ENCODE results near the gene SEPHS1.
"Not testable (repeated sequence)": the region's sequence is repeated elsewhere in the genome, so short reads cannot be mapped to it uniquely, and the experiment has no call there.

SEPHS1 gene

DNA sequence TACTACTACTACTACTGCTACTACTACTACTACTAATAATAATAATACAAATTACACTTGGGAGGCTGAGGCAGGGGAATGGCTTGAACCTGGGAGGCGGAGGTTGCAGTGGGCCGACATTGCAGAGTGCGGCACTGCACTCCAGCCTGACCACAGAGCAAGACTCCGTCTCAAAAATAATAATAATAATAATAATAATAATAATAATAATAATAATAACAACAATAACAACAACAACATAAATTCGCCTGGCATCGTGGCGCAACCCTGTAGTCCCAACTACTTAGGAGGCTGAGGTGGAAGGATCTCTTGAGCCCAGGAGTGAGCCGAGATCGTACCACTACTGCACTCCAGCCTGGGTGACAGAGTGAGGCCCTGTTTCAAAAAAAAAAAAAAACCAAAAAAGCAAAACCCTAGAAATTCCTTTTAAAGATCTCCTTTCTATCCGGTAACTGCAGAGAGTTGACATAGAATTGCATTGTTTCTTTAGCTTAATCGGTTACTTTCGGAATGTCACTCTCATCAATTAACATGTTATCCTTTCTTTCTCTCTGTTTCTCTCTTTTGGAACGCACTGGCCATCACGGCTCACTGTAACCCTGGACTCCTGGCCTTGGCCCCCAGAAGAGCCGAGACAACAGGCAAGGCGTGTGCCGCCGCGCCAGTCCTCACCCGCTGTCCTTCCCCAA is 49.2 kb downstream of the SEPHS1 start:
- peaks cover 6 to 17% (median 15%) of the 10 kb centered on the region in 5 donors for H3K36me3 ChIP-seq (ENCODE audit: control insufficient read depth in 5 of 5, insufficient read depth in 5 of 5, low read length in 5 of 5)
- no peaks in the 10 kb centered on the region for H3K27me3 ChIP-seq (ENCODE audit: control insufficient read depth in 5 of 5, insufficient read depth in 4 of 5, low read length in 5 of 5)
- peak overlapping the region; percentile 68 to 82 (median 78) for H3K4me3 ChIP-seq (ENCODE audit: low read depth in 1 of 5, low read length in 5 of 5)
- peaks cover 0 to 31% (median 15%) of the 10 kb centered on the region in 5 donors for H3K4me1 ChIP-seq (ENCODE audit: control insufficient read depth in 5 of 5, insufficient read depth in 5 of 5, low read length in 5 of 5)
- no peaks in the 10 kb centered on the region for H3K9me3 ChIP-seq (ENCODE audit: control insufficient read depth in 5 of 5, low read length in 5 of 5)
- peak overlapping the region; percentile 84 to 97 (median 89) for H3K9ac ChIP-seq (ENCODE audit: low read length in 5 of 5)
- H3K27ac ChIP-seq (ENCODE audit: low read depth, low read length), result peak overlapping the region; percentile 99

DNA sequence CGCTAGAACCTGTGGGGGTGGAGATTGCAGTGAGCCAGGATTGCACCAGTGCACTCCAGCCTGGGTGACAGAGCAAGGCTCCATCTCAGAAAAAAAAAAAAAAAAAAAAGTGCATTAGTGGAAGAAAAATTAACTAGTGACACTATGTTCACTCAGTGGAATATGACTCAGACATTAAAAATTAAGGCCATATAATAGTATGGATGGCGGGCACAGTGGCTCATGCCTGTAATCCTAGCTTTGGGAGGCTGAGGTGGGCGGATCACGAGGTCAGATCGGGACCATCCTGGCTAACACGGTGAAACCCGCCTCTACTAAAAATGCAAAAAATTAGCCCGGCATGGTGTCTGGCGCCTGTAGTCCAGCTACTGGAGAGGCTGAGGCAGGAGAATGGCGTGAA is 51.6 kb downstream of the SEPHS1 start:
- no peaks in the 10 kb centered on the region for H3K9me3 ChIP-seq (ENCODE audit: control insufficient read depth in 5 of 5, low read length in 5 of 5)
- peaks cover 12 to 36% (median 32%) of the 10 kb centered on the region in 5 donors for H3K36me3 ChIP-seq (ENCODE audit: control insufficient read depth in 5 of 5, insufficient read depth in 5 of 5, low read length in 5 of 5)
- no peak overlapping the region for H3K9ac ChIP-seq (ENCODE audit: low read length in 5 of 5)
- no peak overlapping the region for H3K4me3 ChIP-seq (ENCODE audit: low read depth in 1 of 5, low read length in 5 of 5)
- no peak overlapping the region for H3K27ac ChIP-seq (ENCODE audit: low read depth, low read length)
- H3K27me3 ChIP-seq (ENCODE audit: control insufficient read depth in 5 of 5, insufficient read depth in 4 of 5, low read length in 5 of 5), result no peaks in the 10 kb centered on the region
- H3K4me1 ChIP-seq (ENCODE audit: control insufficient read depth in 5 of 5, insufficient read depth in 5 of 5, low read length in 5 of 5), result peaks cover 0 to 21% (median 12%) of the 10 kb centered on the region in 5 donors

DNA sequence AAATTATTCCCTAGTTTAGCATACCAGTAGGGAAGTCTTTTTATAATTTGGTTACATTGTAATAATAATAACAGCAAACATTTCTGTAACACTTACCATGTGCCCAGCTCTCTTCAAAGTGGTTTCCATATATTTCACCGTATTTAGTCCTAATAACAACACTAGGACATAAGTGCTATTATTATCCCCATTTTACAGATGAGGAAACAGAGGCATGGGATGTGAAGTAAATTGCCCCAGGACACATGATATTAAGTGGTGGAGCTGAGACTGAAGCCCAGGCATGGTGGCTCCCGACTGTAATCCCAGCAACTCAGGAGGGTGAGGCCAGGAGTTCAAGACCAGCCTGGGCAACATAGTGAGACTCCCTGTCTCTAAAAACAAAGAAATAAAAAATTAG is 53.3 kb downstream of the SEPHS1 start:
- Histone ChIP-seq H3K36me3 (ENCODE audit: control insufficient read depth in 5 of 5, insufficient read depth in 5 of 5, low read length in 5 of 5) (peaks cover 16 to 50% (median 42%) of the 10 kb centered on the region in 5 donors), H3K27ac (ENCODE audit: low read depth, low read length) (no peak overlapping the region), H3K4me1 (ENCODE audit: control insufficient read depth in 5 of 5, insufficient read depth in 5 of 5, low read length in 5 of 5) (peaks cover 0 to 10% (median 5%) of the 10 kb centered on the region in 5 donors), H3K9ac (ENCODE audit: low read length in 5 of 5) (no peak overlapping the region), H3K27me3 (ENCODE audit: control insufficient read depth in 5 of 5, insufficient read depth in 4 of 5, low read length in 5 of 5) (no peaks in the 10 kb centered on the region), H3K9me3 (ENCODE audit: control insufficient read depth in 5 of 5, low read length in 5 of 5) (no peaks in the 10 kb centered on the region), H3K4me3 (ENCODE audit: low read depth in 1 of 5, low read length in 5 of 5) (no peak overlapping the region)

DNA sequence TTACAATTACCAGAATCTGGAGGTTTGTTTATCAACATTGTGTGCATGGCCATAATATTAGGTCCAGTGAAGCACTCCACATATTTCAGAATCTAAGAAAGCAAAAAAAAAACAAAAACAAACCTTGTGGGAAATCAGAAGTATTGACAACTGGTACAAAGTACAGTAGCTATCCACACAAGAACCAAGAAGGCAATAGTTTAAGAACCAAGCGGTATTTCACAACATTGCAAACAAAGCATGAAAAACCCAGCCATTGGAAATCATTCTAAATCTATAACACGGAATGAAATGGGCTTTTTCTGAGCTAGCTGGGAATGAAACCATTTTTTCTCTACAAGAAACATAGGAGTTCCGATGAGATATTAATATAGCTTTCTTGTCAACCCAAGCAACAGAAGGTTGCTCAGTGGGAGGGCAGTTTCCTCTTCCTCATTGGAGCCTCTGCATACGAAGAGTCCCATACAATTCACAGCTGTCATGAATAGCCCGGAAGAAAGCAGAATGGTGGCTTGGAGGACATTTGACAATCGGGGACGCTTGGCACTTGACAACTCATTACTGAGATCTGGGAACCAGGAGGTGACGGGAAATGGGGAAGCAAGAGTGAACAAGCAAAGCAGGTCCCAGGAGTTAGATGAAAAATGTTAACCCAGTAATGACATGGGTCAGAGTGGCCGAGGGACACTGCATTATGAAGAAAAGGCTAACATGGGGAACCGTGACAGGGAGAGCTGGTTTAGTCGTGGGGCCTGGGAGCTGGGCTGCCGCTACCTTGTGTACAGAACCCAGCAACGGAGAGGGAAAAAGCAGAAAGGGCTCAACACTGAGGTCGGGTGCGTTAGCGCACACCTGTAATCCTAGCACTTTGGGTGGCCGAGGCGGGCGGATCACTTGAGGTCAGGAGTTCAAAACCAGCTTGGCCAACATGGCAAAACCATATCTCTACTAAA is 56.0 kb downstream of the SEPHS1 start:
- Histone ChIP-seq H3K4me1 (ENCODE audit: control insufficient read depth in 5 of 5, insufficient read depth in 5 of 5, low read length in 5 of 5) (no peaks in the 10 kb centered on the region), H3K27ac (ENCODE audit: low read depth, low read length) (no peak overlapping the region), H3K4me3 (ENCODE audit: low read depth in 1 of 5, low read length in 5 of 5) (no peak overlapping the region), H3K9me3 (ENCODE audit: control insufficient read depth in 5 of 5, low read length in 5 of 5) (no peaks in the 10 kb centered on the region), H3K9ac (ENCODE audit: low read length in 5 of 5) (no peak overlapping the region), H3K36me3 (ENCODE audit: control insufficient read depth in 5 of 5, insufficient read depth in 5 of 5, low read length in 5 of 5) (peaks cover 18 to 71% (median 57%) of the 10 kb centered on the region in 5 donors), H3K27me3 (ENCODE audit: control insufficient read depth in 5 of 5, insufficient read depth in 4 of 5, low read length in 5 of 5) (no peaks in the 10 kb centered on the region)

DNA sequence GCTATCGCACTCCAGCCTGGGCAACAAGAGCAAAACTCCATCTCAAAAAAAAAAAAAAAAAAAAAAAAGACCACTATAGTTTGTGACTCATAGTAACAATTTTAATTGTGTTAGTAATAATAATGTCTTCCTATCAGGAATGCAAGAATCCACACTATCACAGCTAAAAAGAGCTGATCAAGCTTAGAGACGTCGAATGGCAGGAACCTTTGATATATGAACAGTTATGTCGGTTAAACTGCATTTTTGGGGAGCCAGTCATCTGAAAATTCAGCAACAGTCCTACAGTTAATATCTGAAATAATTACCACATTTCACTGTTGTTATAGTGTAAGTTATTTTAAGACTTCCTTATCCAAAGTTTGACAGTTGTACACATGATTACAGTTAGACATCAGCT is 57.0 kb downstream of the SEPHS1 start:
- H3K27ac ChIP-seq (ENCODE audit: low read depth, low read length), result no peak overlapping the region
- no peak overlapping the region for H3K9ac ChIP-seq (ENCODE audit: low read length in 5 of 5)
- H3K36me3 ChIP-seq (ENCODE audit: control insufficient read depth in 5 of 5, insufficient read depth in 5 of 5, low read length in 5 of 5), result peaks cover 21 to 81% (median 60%) of the 10 kb centered on the region in 5 donors
- H3K4me1 ChIP-seq (ENCODE audit: control insufficient read depth in 5 of 5, insufficient read depth in 5 of 5, low read length in 5 of 5), result no peaks in the 10 kb centered on the region
- no peaks in the 10 kb centered on the region for H3K9me3 ChIP-seq (ENCODE audit: control insufficient read depth in 5 of 5, low read length in 5 of 5)
- no peak overlapping the region for H3K4me3 ChIP-seq (ENCODE audit: low read depth in 1 of 5, low read length in 5 of 5)
- H3K27me3 ChIP-seq (ENCODE audit: control insufficient read depth in 5 of 5, insufficient read depth in 4 of 5, low read length in 5 of 5), result no peaks in the 10 kb centered on the region

DNA sequence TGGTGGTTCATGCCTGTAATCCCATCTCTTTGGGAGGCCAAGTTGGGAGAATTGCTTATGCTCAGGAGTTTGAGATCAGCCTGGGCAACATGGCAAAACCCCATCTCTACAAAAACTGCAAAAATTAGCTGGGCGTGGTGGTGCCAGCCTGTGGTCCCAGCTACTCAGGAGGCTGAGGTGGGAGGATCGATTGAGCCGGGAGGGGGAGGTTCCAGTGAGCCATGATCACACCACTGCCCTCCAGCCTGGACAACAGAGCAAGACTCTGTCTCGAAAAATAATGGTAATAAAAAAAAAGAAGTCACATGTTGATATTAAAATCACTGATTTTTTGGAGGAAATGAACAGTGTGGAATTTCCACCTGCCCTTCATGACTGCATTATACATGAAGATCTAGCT is 64.0 kb downstream of the SEPHS1 start:
- no peaks in the 10 kb centered on the region for H3K27me3 ChIP-seq (ENCODE audit: control insufficient read depth in 5 of 5, insufficient read depth in 4 of 5, low read length in 5 of 5)
- H3K4me3 ChIP-seq (ENCODE audit: low read depth in 1 of 5, low read length in 5 of 5), result no peak overlapping the region
- H3K4me1 ChIP-seq (ENCODE audit: control insufficient read depth in 5 of 5, insufficient read depth in 5 of 5, low read length in 5 of 5), result no peaks in the 10 kb centered on the region
- no peaks in the 10 kb centered on the region for H3K9me3 ChIP-seq (ENCODE audit: control insufficient read depth in 5 of 5, low read length in 5 of 5)
- no peak overlapping the region for H3K9ac ChIP-seq (ENCODE audit: low read length in 5 of 5)
- H3K27ac ChIP-seq (ENCODE audit: low read depth, low read length), result no peak overlapping the region
- H3K36me3 ChIP-seq (ENCODE audit: control insufficient read depth in 5 of 5, insufficient read depth in 5 of 5, low read length in 5 of 5), result peaks cover 23 to 91% (median 66%) of the 10 kb centered on the region in 5 donors

DNA sequence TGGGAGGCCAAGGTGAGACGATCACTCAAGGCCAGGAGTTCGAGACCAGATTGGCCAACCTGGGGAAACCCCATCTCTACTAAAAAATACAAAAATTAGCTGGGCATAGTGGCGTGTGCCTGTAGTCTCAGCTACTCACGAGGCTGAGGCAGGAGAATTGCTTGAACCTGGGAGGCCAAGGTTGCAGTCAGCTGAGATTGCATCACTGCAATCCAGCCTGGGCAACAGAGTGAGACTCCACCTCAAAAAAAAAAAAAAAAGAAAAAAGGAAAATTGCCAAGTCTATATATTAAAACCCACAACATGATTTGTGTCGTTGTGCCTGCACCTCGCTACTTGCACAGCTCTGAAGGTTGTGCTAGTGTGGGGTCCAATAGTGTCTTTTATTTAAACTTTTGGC is 65.7 kb downstream of the SEPHS1 start:
- not testable (repeated sequence) for H3K27me3 ChIP-seq (ENCODE audit: control insufficient read depth in 5 of 5, insufficient read depth in 4 of 5, low read length in 5 of 5); H3K4me1 ChIP-seq (ENCODE audit: control insufficient read depth in 5 of 5, insufficient read depth in 5 of 5, low read length in 5 of 5); H3K9me3 ChIP-seq (ENCODE audit: control insufficient read depth in 5 of 5, low read length in 5 of 5); H3K27ac ChIP-seq (ENCODE audit: low read depth, low read length); H3K9ac ChIP-seq (ENCODE audit: low read length in 5 of 5); H3K4me3 ChIP-seq (ENCODE audit: low read depth in 1 of 5, low read length in 5 of 5)
- H3K36me3 ChIP-seq (ENCODE audit: control insufficient read depth in 5 of 5, insufficient read depth in 5 of 5, low read length in 5 of 5), result peaks cover 28 to 92% (median 60%) of the 10 kb centered on the region in 5 donors

DNA sequence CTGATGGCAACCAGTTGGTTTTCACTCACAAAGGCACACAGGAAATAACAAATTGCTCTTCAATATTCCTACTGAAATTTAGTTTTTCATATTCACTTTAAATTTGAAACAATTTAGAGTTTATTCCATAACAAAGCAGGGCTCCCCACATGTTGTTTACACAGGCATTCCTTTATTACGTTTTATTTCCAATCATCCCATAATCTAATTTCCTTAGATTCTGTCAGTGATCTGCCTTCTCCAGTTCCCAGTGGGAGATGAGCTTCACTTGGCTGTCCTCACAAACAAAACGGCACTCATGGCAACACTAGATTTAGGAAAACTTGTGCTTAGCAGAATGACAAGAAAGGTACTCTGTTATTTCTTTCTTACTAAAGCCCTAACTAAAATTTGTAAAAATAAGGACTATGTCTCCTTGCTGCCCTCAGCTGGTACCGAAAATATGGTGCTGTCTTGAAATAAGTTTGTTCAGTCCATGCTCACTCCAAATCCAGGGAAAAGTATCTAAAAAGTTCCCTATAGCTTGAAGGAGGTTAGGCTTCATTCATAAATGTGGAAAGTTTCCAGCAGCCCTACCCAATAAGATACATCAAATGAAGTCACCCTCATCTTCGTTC is 71.2 kb downstream of the SEPHS1 start:
- H3K4me1 ChIP-seq (ENCODE audit: control insufficient read depth in 5 of 5, insufficient read depth in 5 of 5, low read length in 5 of 5), result peaks cover 0 to 12% (median 10%) of the 10 kb centered on the region in 5 donors
- no peak overlapping the region for H3K27ac ChIP-seq (ENCODE audit: low read depth, low read length)
- no peak overlapping the region for H3K4me3 ChIP-seq (ENCODE audit: low read depth in 1 of 5, low read length in 5 of 5)
- peaks cover 25 to 43% (median 34%) of the 10 kb centered on the region in 5 donors for H3K36me3 ChIP-seq (ENCODE audit: control insufficient read depth in 5 of 5, insufficient read depth in 5 of 5, low read length in 5 of 5)
- no peaks in the 10 kb centered on the region for H3K9me3 ChIP-seq (ENCODE audit: control insufficient read depth in 5 of 5, low read length in 5 of 5)
- peak overlapping the region in 1 of 5 donors; percentile 12 for H3K9ac ChIP-seq (ENCODE audit: low read length in 5 of 5)
- H3K27me3 ChIP-seq (ENCODE audit: control insufficient read depth in 5 of 5, insufficient read depth in 4 of 5, low read length in 5 of 5), result no peaks in the 10 kb centered on the region

DNA sequence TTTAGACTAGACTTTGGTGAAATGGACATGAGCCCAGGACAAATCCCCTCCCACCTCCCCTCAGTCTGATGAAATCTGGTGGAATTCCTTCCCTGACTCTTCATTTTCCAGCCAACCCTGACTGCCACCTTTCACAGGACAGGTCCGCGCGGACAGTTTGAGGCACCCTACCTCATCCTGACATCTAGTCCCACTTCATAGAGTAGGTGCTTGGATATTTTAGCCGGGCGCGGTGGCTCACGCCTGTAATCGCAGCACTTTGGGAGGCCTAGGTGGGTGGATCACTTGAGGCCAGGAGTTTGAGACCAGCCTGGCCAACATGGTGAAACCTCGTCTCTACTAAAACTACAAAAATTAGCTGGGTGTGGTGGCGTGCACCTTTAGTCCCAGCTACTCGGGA is 71.9 kb downstream of the SEPHS1 start:
- H3K9ac ChIP-seq (ENCODE audit: low read length in 5 of 5); H3K4me3 ChIP-seq (ENCODE audit: low read depth in 1 of 5, low read length in 5 of 5); H3K27me3 ChIP-seq (ENCODE audit: control insufficient read depth in 5 of 5, insufficient read depth in 4 of 5, low read length in 5 of 5); H3K27ac ChIP-seq (ENCODE audit: low read depth, low read length); H3K9me3 ChIP-seq (ENCODE audit: control insufficient read depth in 5 of 5, low read length in 5 of 5): not testable (repeated sequence)
- peaks cover 0 to 19% (median 16%) of the 10 kb centered on the region in 5 donors for H3K4me1 ChIP-seq (ENCODE audit: control insufficient read depth in 5 of 5, insufficient read depth in 5 of 5, low read length in 5 of 5)
- peaks cover 19 to 36% (median 27%) of the 10 kb centered on the region in 5 donors for H3K36me3 ChIP-seq (ENCODE audit: control insufficient read depth in 5 of 5, insufficient read depth in 5 of 5, low read length in 5 of 5)

All from subcutaneous abdominal adipose tissue (tissue), 5 donors.